ENCODE data around the gene CPNE2.
A peak's percentile ranks its signal among the peaks of the same experiment; 100 is the strongest.
"Not testable (repeated sequence)": the region's sequence is repeated elsewhere in the genome, so short reads cannot be mapped to it uniquely, and the experiment has no call there.

Gene CPNE2

GRCh38 chr16:57055671-57056070 lies 36.7 kb upstream of the CPNE2 start:
- Histone ChIP-seq H3K36me3 (ENCODE audit: insufficient read depth, low read length) (peaks cover 10% of the 10 kb centered on the region; the same call in 1 of the 2 replicates), H2AFZ (ENCODE audit: low read length, unreplicated experiment) (no peak overlapping the region), H3K4me3 (ENCODE audit: low read depth, low read length) (no peak overlapping the region), H3K4me1 (ENCODE audit: control insufficient read depth, insufficient read depth, low read length, unreplicated experiment) (peaks cover 7% of the 10 kb centered on the region), H3K79me2 (ENCODE audit: control insufficient read depth, insufficient read depth, low read length, unreplicated experiment) (no peaks in the 10 kb centered on the region), H3K27ac (ENCODE audit: low read depth, low read length) (no peak overlapping the region), H3K27me3 (ENCODE audit: insufficient read depth, low read length) (no peaks in the 10 kb centered on the region)

DNA sequence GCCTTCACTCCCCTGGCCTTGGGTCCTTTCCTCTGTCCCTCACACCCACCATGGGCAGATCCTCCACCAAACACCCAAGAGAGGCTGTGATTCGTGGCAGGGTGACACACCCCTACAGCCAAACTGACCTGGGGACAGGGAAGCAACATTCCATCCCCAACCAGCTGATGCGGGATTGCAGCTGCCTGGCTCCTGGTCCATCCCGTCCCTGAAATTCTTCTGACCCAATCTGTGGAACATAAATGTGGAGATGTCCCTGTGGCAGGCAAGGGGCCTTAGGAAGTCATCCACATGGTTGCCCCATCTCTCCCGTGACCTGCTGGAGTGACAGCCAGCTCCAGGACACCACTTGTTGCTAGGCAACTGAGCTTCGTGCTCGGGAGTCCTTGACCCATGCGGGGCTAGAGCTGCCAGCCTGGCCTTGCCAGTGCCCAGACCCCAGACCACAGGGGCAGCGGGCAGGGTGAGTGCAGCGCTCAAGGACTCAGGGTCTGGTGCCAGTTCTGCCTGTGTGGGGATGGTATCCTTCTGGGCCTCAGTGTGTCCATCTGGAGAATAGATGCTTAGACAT lies 34.0 kb upstream of the CPNE2 start:
- H3K27me3 ChIP-seq (ENCODE audit: insufficient read depth, low read length), result no peaks in the 10 kb centered on the region
- H3K27ac ChIP-seq (ENCODE audit: low read depth, low read length), result no peak overlapping the region

GRCh38 chr16:57060323-57061083 lies 31.9 kb upstream of the CPNE2 start:
- H2AFZ ChIP-seq (ENCODE audit: low read length, unreplicated experiment), result no peak overlapping the region
- H3K36me3 ChIP-seq (ENCODE audit: insufficient read depth, low read length), result peaks cover 7% of the 10 kb centered on the region; the same call in 1 of the 2 replicates

More for the DNA sequence above, 34.0 kb upstream of the CPNE2 start:
- H3K4me3 ChIP-seq (ENCODE audit: low read depth, low read length), result no peak overlapping the region
- peaks cover 7% of the 10 kb centered on the region; the same call in 1 of the 2 replicates for H3K36me3 ChIP-seq (ENCODE audit: insufficient read depth, low read length)
- peaks cover 20% of the 10 kb centered on the region for H3K4me1 ChIP-seq (ENCODE audit: control insufficient read depth, insufficient read depth, low read length, unreplicated experiment)
- H3K79me2 ChIP-seq (ENCODE audit: control insufficient read depth, insufficient read depth, low read length, unreplicated experiment), result no peaks in the 10 kb centered on the region
- H2AFZ ChIP-seq (ENCODE audit: low read length, unreplicated experiment), result no peak overlapping the region

DNA sequence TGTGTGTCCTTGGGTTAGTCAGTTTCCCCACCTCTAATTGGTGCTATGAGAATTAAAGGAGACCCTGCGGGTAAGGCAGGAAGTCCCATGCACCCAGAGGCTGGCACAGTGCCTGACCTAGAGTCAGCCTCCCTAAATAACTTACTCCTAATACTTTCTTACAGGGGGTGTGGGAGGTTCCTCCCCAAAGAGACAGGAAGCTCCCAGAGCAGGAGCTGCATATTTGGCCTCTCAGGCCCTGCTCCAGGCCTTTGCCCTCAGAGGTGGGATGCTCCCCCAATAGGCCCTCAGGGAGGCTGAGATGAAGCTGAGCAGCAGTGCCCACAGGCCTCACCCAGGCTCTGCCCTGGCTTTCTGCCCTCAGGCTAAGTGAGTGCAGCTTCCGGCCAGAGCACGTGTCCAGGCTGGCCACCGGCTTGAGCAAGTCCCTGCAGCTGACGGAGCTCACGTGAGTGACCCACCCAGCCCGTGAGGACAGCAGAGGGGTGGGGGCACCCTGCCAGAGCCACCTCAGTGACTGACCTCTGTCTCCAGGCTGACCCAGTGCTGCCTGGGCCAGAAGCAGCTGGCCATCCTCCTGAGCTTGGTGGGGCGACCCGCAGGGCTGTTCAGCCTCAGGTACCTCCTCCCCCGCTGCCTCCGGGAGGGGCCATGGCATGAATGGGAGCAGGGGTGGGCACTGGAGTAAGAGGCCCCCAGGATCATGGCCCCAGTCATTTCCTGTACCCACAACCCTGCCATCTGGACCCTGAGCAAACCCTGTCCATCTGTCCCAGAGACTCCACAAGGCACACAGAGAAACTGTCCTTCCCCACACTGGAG lies 31.1 kb upstream of the CPNE2 start:
- no peak overlapping the region for H2AFZ ChIP-seq (ENCODE audit: low read length, unreplicated experiment)
- no peaks in the 10 kb centered on the region for H3K79me2 ChIP-seq (ENCODE audit: control insufficient read depth, insufficient read depth, low read length, unreplicated experiment)
- H3K36me3 ChIP-seq (ENCODE audit: insufficient read depth, low read length), result peaks cover 7% of the 10 kb centered on the region; the same call in 1 of the 2 replicates
- peaks cover 20% of the 10 kb centered on the region for H3K4me1 ChIP-seq (ENCODE audit: control insufficient read depth, insufficient read depth, low read length, unreplicated experiment)
- peak overlapping the region; percentile 60 for H3K27ac ChIP-seq (ENCODE audit: low read depth, low read length)
- no peaks in the 10 kb centered on the region for H3K27me3 ChIP-seq (ENCODE audit: insufficient read depth, low read length)
- no peak overlapping the region for H3K4me3 ChIP-seq (ENCODE audit: low read depth, low read length)

More at GRCh38 chr16:57060323-57061083, 31.9 kb upstream of the CPNE2 start:
- Histone ChIP-seq H3K27ac (ENCODE audit: low read depth, low read length) (peak overlapping the region; percentile 60), H3K4me3 (ENCODE audit: low read depth, low read length) (no peak overlapping the region), H3K4me1 (ENCODE audit: control insufficient read depth, insufficient read depth, low read length, unreplicated experiment) (peaks cover 20% of the 10 kb centered on the region), H3K27me3 (ENCODE audit: insufficient read depth, low read length) (no peaks in the 10 kb centered on the region), H3K79me2 (ENCODE audit: control insufficient read depth, insufficient read depth, low read length, unreplicated experiment) (no peaks in the 10 kb centered on the region)

- H3K4me3 ChIP-seq (ENCODE audit: low read depth, low read length), result no peak overlapping the region
- peaks cover 7% of the 10 kb centered on the region; the same call in 1 of the 2 replicates for H3K36me3 ChIP-seq (ENCODE audit: insufficient read depth, low read length)
- H3K4me1 ChIP-seq (ENCODE audit: control insufficient read depth, insufficient read depth, low read length, unreplicated experiment), result peaks cover 20% of the 10 kb centered on the region
- no peak overlapping the region for H3K27ac ChIP-seq (ENCODE audit: low read depth, low read length)
- H2AFZ ChIP-seq (ENCODE audit: low read length, unreplicated experiment), result no peak overlapping the region
- no peaks in the 10 kb centered on the region for H3K27me3 ChIP-seq (ENCODE audit: insufficient read depth, low read length)
- H3K79me2 ChIP-seq (ENCODE audit: control insufficient read depth, insufficient read depth, low read length, unreplicated experiment), result no peaks in the 10 kb centered on the region
Observed at GRCh38 chr16:57062329-57062728, 30.1 kb upstream of the CPNE2 start.

- H2AFZ ChIP-seq (ENCODE audit: low read length, unreplicated experiment); H3K4me3 ChIP-seq (ENCODE audit: low read depth, low read length); H3K27me3 ChIP-seq (ENCODE audit: insufficient read depth, low read length); H3K27ac ChIP-seq (ENCODE audit: low read depth, low read length); H3K79me2 ChIP-seq (ENCODE audit: control insufficient read depth, insufficient read depth, low read length, unreplicated experiment); H3K36me3 ChIP-seq (ENCODE audit: insufficient read depth, low read length): not testable (repeated sequence)
- H3K4me1 ChIP-seq (ENCODE audit: control insufficient read depth, insufficient read depth, low read length, unreplicated experiment), result peaks cover 20% of the 10 kb centered on the region
Observed at GRCh38 chr16:57063189-57063588, 29.2 kb upstream of the CPNE2 start.

DNA sequence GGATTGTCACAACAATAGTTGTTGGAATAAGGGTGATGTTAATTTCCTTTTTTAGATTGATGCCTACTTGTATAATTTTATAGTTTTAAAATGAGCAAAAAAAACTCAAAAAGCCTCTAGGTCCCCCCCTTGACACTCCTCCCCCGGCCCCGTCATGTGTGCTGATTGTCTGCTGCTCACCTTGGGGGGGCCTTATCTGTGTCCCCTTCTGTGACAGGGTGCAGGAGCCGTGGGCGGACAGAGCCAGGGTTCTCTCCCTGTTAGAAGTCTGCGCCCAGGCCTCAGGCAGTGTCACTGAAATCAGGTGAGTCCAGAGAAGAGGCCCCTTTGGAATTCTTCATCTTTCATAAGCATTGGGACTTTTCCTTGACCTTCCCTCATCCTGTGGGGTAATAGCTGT lies 27.4 kb upstream of the CPNE2 start:
- H3K36me3 ChIP-seq (ENCODE audit: insufficient read depth, low read length), result 0 out of 2 replicates have a peak, but pooled peaks cover 3% of the 10 kb centered on the region
- H3K27me3 ChIP-seq (ENCODE audit: insufficient read depth, low read length), result no peaks in the 10 kb centered on the region
- no peak overlapping the region for H3K27ac ChIP-seq (ENCODE audit: low read depth, low read length)
- peaks cover 19% of the 10 kb centered on the region for H3K4me1 ChIP-seq (ENCODE audit: control insufficient read depth, insufficient read depth, low read length, unreplicated experiment)
- H3K4me3 ChIP-seq (ENCODE audit: low read depth, low read length), result no peak overlapping the region
- no peak overlapping the region for H2AFZ ChIP-seq (ENCODE audit: low read length, unreplicated experiment)
- no peaks in the 10 kb centered on the region for H3K79me2 ChIP-seq (ENCODE audit: control insufficient read depth, insufficient read depth, low read length, unreplicated experiment)

GRCh38 chr16:57066625-57067024 lies 25.8 kb upstream of the CPNE2 start:
- 0 out of 2 replicates have a peak, but pooled peaks cover 3% of the 10 kb centered on the region for H3K36me3 ChIP-seq (ENCODE audit: insufficient read depth, low read length)
- H3K4me3 ChIP-seq (ENCODE audit: low read depth, low read length), result no peak overlapping the region
- peaks cover 4% of the 10 kb centered on the region for H3K4me1 ChIP-seq (ENCODE audit: control insufficient read depth, insufficient read depth, low read length, unreplicated experiment)
- no peaks in the 10 kb centered on the region for H3K27me3 ChIP-seq (ENCODE audit: insufficient read depth, low read length)
- H3K27ac ChIP-seq (ENCODE audit: low read depth, low read length), result no peak overlapping the region
- H2AFZ ChIP-seq (ENCODE audit: low read length, unreplicated experiment), result no peak overlapping the region
- no peaks in the 10 kb centered on the region for H3K79me2 ChIP-seq (ENCODE audit: control insufficient read depth, insufficient read depth, low read length, unreplicated experiment)

GRCh38 chr16:57067347-57067746 lies 25.0 kb upstream of the CPNE2 start:
- Histone ChIP-seq H3K4me1 (ENCODE audit: control insufficient read depth, insufficient read depth, low read length, unreplicated experiment) (peaks cover 8% of the 10 kb centered on the region), H3K27me3 (ENCODE audit: insufficient read depth, low read length) (no peaks in the 10 kb centered on the region), H3K79me2 (ENCODE audit: control insufficient read depth, insufficient read depth, low read length, unreplicated experiment) (no peaks in the 10 kb centered on the region), H2AFZ (ENCODE audit: low read length, unreplicated experiment) (no peak overlapping the region), H3K27ac (ENCODE audit: low read depth, low read length) (no peak overlapping the region), H3K36me3 (ENCODE audit: insufficient read depth, low read length) (0 out of 2 replicates have a peak, but pooled peaks cover under 1% of the 10 kb centered on the region), H3K4me3 (ENCODE audit: low read depth, low read length) (no peak overlapping the region)

GRCh38 chr16:57069053-57069452 lies 23.3 kb upstream of the CPNE2 start:
- peaks cover 14% of the 10 kb centered on the region for H3K4me1 ChIP-seq (ENCODE audit: control insufficient read depth, insufficient read depth, low read length, unreplicated experiment)
- H3K79me2 ChIP-seq (ENCODE audit: control insufficient read depth, insufficient read depth, low read length, unreplicated experiment), result no peaks in the 10 kb centered on the region
- no peaks in the 10 kb centered on the region for H3K27me3 ChIP-seq (ENCODE audit: insufficient read depth, low read length)
- H3K36me3 ChIP-seq (ENCODE audit: insufficient read depth, low read length), result no peaks in the 10 kb centered on the region
- no peak overlapping the region for H3K27ac ChIP-seq (ENCODE audit: low read depth, low read length)
- H3K4me3 ChIP-seq (ENCODE audit: low read depth, low read length), result no peak overlapping the region
- no peak overlapping the region for H2AFZ ChIP-seq (ENCODE audit: low read length, unreplicated experiment)

All from ACC112 (cell line).